WTC11 (cell line): ENCODE data around the gene HELZ.

Source experiments
- ATF2 ChIP-seq: sonication (generic); formaldehyde crosslinking; IDR thresholded peaks from 2 replicates; pipeline ENCODE4 v1.8.1; 2022; ENCODE audit warnings: low read depth, missing genetic modification reagents, borderline replicate concordance
- ATF3 ChIP-seq: sonication (generic); formaldehyde crosslinking; conservative IDR thresholded peaks from 2 replicates; pipeline ENCODE4 v1.8.1; 2022; ENCODE audit warnings: mild to moderate bottlenecking, missing genetic modification reagents
- CREM ChIP-seq: sonication (generic); formaldehyde crosslinking; IDR thresholded peaks from 2 replicates; pipeline ENCODE4 v1.8.1; 2022; ENCODE audit warnings: mild to moderate bottlenecking, missing genetic modification reagents, moderate library complexity
- E2F4 ChIP-seq: sonication (generic); formaldehyde crosslinking; IDR thresholded peaks from 2 replicates; pipeline ENCODE4 v1.8.1; 2022; ENCODE audit warnings: low read depth, mild to moderate bottlenecking, moderate library complexity, missing genetic modification reagents, borderline replicate concordance
- ETV6 ChIP-seq: sonication (generic); formaldehyde crosslinking; IDR thresholded peaks from 2 replicates; pipeline ENCODE4 v1.8.1; 2022; ENCODE audit warnings: mild to moderate bottlenecking, missing genetic modification reagents
- FOXJ3 ChIP-seq: sonication (generic); formaldehyde crosslinking; IDR thresholded peaks from 2 replicates; pipeline ENCODE4 v1.9.0; 2021; ENCODE audit warnings: missing genetic modification reagents, mild to moderate bottlenecking, borderline replicate concordance
- NFE2L1 ChIP-seq: sonication (generic); formaldehyde crosslinking; IDR thresholded peaks from 2 replicates; pipeline ENCODE4 v1.8.1; 2023; ENCODE audit warnings: missing genetic modification reagents
- USF2 ChIP-seq: sonication (generic); formaldehyde crosslinking; IDR thresholded peaks from 2 replicates; pipeline ENCODE4 v1.8.1; 2023; ENCODE audit warnings: mild to moderate bottlenecking, missing genetic modification reagents, moderate library complexity
- TF ChIP-seq, protein P1 (sequence below): fragments of 200-600 bp; IDR thresholded peaks from 2 replicates; pipeline ENCODE4 v1.8.0; 2022; ENCODE audit warnings: antibody characterized with exemption

GRCh38 chr17:67211742-67212141 is 33.3 kb downstream of the HELZ start:
- TF ChIP-seq, protein P1, sequence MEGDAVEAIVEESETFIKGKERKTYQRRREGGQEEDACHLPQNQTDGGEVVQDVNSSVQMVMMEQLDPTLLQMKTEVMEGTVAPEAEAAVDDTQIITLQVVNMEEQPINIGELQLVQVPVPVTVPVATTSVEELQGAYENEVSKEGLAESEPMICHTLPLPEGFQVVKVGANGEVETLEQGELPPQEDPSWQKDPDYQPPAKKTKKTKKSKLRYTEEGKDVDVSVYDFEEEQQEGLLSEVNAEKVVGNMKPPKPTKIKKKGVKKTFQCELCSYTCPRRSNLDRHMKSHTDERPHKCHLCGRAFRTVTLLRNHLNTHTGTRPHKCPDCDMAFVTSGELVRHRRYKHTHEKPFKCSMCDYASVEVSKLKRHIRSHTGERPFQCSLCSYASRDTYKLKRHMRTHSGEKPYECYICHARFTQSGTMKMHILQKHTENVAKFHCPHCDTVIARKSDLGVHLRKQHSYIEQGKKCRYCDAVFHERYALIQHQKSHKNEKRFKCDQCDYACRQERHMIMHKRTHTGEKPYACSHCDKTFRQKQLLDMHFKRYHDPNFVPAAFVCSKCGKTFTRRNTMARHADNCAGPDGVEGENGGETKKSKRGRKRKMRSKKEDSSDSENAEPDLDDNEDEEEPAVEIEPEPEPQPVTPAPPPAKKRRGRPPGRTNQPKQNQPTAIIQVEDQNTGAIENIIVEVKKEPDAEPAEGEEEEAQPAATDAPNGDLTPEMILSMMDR, result no peak
- TF ChIP-seq ATF2 (no peak), CREM (CRISPR knock-in tag) (no peak), FOXJ3 (CRISPR knock-in tag) (no peak), NFE2L1 (CRISPR knock-in tag) (no peak), E2F4 (CRISPR knock-in tag) (no peak), ATF3 (no peak), ETV6 (CRISPR knock-in tag) (no peak), USF2 (CRISPR knock-in tag) (no peak)
